ENCODE measurements around the gene MCC.

Gene MCC

GRCh38 chr5:113194591-113194990, 293.7 kb downstream of the MCC start:
- DNase-seq: no peak

DNA sequence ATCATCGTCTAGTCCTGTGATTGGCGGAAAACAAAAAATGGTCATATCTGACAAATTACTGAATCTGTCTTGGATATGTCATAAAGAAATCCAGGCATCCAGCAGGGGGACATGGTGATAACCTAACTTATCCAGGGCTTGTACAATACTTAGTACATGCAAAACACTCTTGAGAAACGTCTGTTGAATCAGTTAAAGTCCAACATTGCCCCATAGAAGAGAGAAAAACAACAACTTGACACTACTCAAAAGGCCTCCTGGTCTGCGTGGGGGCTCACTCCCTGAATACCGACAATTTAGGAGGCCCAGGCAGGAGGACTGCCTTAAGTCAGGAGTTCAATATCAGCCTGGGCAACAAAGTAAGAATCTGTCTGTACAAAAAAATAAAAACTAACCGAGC, 294.1 kb downstream of the MCC start:
- no peak for DNase-seq

DNA sequence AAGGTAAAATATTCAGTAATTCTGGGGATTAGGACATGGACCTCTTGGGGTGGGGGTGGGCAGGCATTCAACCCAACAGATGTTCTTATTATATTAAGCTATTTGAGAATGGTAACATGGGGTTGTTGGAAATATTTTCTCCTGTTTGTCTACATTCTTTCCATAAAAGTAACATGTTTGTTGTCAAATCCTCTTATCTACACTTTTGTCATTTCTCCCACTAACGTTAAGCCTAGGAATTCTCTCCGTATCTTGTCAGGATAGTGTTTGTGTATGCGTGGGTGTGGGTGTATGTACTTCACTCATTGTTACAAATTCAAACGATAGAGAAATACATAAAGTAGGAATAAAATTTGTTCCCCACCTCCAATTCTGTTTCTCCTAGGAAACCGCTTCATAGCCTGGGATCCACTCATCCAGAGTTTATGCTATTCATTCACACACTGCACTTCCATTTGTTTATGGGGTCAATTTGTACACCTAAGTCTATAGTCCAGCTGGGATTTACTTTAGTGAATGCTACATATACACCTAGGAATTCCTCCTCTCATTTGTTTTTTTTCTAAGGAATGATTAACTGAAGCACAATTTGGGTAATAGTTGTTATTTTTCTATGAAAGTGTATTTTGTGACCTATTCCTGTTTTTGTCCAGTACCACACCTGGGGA, 294.8 kb downstream of the MCC start:
- DNase-seq: no peak

- DNase-seq: no peak
These were observed 295.7 kb downstream of the MCC start for GRCh38 chr5:113192541-113192940.

DNA sequence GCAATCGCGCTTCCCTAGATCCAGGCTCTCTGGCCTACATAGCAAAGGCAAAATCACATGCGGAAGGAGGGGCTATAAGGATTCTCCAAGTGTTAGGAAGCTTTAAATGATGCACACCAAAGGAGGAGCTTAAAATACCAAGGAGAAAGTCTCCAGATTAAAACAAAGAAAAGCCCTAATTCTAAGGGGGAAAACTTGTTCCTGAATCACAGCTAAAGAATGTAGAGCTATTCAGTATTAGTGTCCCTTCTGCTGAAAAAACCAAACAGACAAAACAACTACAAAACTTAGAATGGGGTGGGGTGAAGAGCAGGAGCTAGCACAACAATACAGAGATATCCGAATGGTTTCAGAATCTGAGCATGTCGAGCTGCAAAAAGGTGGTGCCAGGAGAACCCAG, 297.9 kb downstream of the MCC start:
- DNase-seq: no peak

DNA sequence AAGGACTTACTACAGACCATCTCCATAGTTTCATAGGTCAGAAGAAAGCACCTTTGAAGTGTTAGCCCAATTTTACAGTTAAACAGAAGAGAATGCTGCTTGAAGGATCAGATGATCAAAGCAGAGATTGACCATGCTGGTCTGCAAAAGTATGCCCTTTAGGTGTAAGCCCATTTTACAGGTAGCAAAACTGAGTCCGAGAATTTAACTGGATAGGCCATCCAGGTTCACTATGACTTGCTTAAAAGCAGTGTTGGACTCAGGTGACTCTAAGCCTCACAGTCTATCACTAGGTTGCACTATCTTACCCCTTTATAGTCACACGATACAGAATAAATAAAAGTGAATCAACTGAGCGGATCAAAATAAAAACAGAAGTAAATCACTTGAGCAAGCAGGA, 299.0 kb downstream of the MCC start:
- DNase-seq: no peak

DNA sequence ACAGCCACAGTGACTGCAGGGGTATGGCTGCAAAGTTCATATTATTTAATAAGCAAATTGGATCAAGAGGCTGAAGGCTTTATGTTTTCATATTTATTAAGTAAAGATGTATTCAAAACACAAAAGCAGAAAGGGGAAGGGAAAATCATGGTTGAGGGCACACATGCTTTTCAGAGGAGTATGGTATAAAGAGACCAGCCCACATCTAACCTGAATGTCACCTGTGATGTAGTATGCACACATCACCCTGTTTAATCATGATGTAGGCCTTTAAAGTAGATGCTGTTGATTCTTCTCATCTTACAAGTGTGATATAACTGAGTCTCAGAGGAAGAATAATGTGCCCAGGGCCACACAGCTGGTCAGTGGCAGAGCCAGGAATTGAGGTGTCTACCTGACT, 299.8 kb downstream of the MCC start:
- no peak for DNase-seq

GRCh38 chr5:113187906-113188305, 300.3 kb downstream of the MCC start:
- no peak for DNase-seq

GRCh38 chr5:113186061-113186460, 302.2 kb downstream of the MCC start:
- no peak for DNase-seq

GRCh38 chr5:113183694-113184093, 304.6 kb downstream of the MCC start:
- no peak for DNase-seq

DNA sequence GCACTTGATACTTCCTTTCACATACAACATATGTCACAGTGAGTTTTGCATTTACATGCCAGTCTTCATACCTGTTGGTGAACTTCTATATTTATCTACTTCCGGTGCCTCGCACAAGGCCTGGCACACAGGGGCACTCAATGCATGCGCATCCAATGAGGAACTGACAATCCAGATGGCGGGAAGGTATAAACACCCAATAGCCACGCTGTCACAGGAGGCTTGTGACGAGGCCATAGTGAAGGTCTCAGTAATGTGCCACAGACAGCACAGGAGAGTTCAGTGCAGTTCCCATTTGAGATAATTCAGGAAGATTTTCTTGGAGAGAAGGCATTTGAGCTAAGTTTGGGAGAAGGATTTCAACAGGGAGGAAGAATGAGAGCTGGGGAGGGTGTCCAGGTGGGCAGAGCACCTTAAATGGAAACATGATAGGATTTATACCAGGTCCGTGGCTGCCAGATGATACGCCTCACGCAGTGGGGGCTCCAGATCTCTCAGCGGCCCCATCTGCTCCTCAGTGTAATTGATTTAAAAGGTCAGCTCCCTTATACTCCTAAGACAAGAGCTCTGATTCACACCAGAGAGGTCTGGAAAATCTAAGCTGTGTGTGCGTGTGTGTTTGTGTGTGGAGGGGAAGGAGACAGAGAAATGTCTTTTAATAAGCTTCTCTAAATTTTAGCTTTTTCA, 305.5 kb downstream of the MCC start:
- no peak for DNase-seq

GRCh38 chr5:113181853-113182490, 306.3 kb downstream of the MCC start:
- DNase-seq: no peak

DNA sequence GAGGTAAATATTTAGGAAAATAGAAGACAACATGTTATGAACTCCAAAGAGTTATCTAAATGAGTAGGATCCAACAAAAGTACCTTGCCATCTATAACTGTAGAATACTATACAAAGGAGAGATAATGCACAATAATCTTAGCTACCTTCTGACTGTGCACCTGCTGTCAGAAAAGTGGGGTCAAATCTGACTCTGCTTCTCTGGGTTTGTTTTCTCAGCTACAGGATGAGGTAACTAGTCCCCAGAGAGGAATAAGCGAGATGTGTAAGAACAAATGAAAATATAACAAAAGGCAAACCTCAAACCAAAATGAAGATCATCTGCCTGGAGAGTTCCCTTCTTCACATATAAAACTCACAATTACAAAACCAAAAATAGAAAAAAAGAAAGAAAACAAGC, 306.8 kb downstream of the MCC start:
- DNase-seq: no peak

- no peak for DNase-seq
These were observed 309.1 kb downstream of the MCC start for GRCh38 chr5:113179156-113179555.

- no peak for DNase-seq
These were observed 310.0 kb downstream of the MCC start for GRCh38 chr5:113178073-113178779.

DNA sequence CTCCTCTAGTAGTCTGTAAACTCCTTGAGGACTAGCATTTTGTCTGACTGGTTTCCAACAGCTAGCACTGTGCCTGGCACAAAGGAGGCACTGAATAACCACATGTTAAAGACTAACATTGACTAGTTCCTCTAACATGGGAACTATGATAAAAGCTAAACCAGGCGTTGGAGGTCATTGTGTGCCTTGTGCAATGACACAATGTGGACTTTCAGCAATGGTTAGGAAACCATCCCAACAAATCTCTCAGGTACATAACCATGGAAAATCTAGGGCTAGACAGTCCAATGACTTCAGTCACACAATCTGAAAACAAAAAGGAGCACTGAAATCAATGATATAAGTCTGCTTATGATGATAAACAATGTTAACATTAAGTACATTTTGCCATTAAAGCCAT, 311.0 kb downstream of the MCC start:
- DNase-seq: no peak

- DNase-seq: no peak
These were observed 311.5 kb downstream of the MCC start for GRCh38 chr5:113176734-113177133.

DNA sequence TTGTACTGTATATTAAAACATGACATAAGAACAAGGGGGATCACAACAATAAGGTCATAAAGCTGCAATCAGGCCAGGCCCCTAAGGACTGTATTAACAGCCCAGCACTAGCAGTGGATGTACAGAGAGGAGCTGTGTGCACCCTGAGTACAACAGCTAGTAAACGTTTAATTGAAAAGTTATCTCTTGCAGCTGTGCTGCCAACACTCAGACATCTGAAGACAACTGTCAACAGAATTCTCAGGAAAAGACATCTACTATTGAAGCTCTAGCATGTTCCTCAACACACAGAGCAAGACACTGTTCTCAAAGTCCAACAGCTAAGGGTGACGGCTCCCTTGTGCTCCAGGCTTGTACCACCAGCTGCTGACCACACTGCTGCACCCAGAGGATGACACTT, 312.1 kb downstream of the MCC start:
- no peak for DNase-seq

GRCh38 chr5:113172231-113172826, 315.9 kb downstream of the MCC start:
- no peak for DNase-seq

DNA sequence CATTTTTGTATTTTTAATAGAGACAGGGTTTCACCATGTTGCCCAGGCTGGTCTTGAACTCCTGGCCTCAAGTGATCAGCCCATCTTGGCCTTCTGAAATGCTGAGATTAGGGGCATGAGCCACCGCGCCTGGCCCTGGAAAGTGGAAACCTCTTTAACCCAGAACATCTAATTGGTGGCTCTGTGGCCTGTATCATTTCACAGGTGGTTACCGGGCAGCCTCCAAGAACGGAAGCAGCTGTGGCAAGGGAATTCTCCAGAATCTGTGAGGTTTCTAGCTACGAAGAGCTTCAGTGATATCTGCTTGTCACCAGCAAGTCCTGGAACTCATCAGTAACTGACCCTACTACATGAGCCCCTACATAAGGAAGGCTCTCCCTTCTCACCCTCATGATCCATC, 316.7 kb downstream of the MCC start:
- no peak for DNase-seq

DNA sequence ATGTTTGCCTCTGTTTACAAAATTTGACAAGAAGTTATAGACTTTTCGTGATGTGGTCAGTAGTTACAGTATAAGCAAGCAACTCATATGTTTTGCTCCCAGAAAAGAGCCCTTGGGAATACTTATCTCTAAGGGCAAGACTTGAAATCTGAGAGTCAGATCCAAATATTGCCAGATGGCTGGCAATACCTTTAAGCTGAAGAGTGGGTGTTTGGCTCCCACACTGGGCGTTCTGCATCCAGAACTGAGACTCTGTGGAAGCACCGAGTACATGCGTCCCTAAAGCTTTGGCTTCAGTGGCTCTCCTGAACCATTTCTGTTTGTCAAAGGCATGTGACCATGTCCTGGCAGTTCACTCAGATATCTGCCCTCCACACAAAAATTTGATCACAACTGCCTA, 317.5 kb downstream of the MCC start:
- DNase-seq: no peak

DNA sequence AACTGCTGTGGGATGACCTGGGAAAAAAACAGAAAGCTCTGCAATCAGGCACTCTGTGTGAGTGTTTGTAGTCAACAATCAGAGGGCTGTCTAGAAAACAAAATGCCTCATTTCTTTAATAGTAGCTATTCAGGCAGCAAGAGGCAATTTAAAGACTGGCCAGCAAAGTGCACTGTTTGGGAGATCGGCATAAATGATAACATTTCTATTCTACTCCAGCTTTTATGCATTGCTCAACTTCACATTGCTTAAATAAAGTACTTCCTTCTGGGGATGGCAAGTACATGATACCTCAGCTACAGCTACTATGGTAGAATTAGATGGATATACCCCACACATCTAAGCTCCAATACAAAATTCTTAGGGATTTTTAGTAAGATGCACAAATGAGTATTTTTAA, 318.5 kb downstream of the MCC start:
- no peak for DNase-seq

- DNase-seq: no peak
These were observed 320.3 kb downstream of the MCC start for GRCh38 chr5:113167985-113168384.
